ENCODE results near the gene RPA3.
"Not testable (repeated sequence)": the region's sequence is repeated elsewhere in the genome, so short reads cannot be mapped to it uniquely, and the experiment has no call there.

RPA3 gene

GRCh38 chr7:7662527-7662926 is 55.9 kb downstream of the RPA3 start:
- no peak for DNase-seq (ENCODE audit: low spot score)
- no peak for TF ChIP-seq CTCF (IDR thresholded peaks at IDR 0.05; ENCODE audit: extremely low read depth, missing control alignments)

- DNase-seq (ENCODE audit: low spot score) = not testable (repeated sequence)
These were observed 61.9 kb downstream of the RPA3 start for GRCh38 chr7:7656459-7656858.

- no peak for DNase-seq (ENCODE audit: low spot score)
- no peak for TF ChIP-seq CTCF (IDR thresholded peaks at IDR 0.05; ENCODE audit: extremely low read depth, missing control alignments)
These were observed 63.3 kb downstream of the RPA3 start for GRCh38 chr7:7654964-7655715.

- TF ChIP-seq CTCF (IDR thresholded peaks at IDR 0.05; ENCODE audit: extremely low read depth, missing control alignments) = peak; percentile 15
- DNase-seq (ENCODE audit: low spot score) = peak; percentile 10
These were observed 64.7 kb downstream of the RPA3 start for GRCh38 chr7:7653593-7654187.

GRCh38 chr7:7652798-7653540 is 65.4 kb downstream of the RPA3 start:
- no peak for TF ChIP-seq CTCF (IDR thresholded peaks at IDR 0.05; ENCODE audit: extremely low read depth, missing control alignments)
- DNase-seq (ENCODE audit: low spot score) = no peak

GRCh38 chr7:7651479-7651878 is 66.9 kb downstream of the RPA3 start:
- no peak for TF ChIP-seq CTCF (IDR thresholded peaks at IDR 0.05; ENCODE audit: extremely low read depth, missing control alignments)
- no peak for DNase-seq (ENCODE audit: low spot score)

- no peak for DNase-seq (ENCODE audit: low spot score)
- no peak for TF ChIP-seq CTCF (IDR thresholded peaks at IDR 0.05; ENCODE audit: extremely low read depth, missing control alignments)
These were observed 67.7 kb downstream of the RPA3 start for GRCh38 chr7:7650682-7651206.

All from GM20000 (cell line).